Panc1 (cell line): ENCODE measurements around the gene ARID4B.

Source experiments
- CTCF ChIP-seq: fragments of 450-650 bp; IDR thresholded peaks from 2 replicates; pipeline ENCODE4 v1.5.1; 2017; ENCODE audit warnings: mild to moderate bottlenecking
- POLR2AphosphoS5 ChIP-seq: IDR thresholded peaks from 2 replicates; pipeline ENCODE4 v1.6.1; 2012; ENCODE audit warnings: mild to moderate bottlenecking, low read depth, low read length, moderate library complexity
- REST ChIP-seq, 2 experiments: IDR thresholded peaks; 2 replicates each; pipeline ENCODE4 v1.6.1; 2011 to 2012; ENCODE audit warnings: low read depth in 2 of 2, control low read depth in 1 of 2, low read length in 1 of 2, mild to moderate bottlenecking in 1 of 2, moderate library complexity in 1 of 2; ENCODE audit not compliant: insufficient read depth in 1 of 2
- TCF7L2 ChIP-seq: IDR thresholded peaks from 2 replicates; pipeline ENCODE4 v1.6.1; 2011; ENCODE audit warnings: mild to moderate bottlenecking, low read depth, low read length, inconsistent platforms

DNA sequence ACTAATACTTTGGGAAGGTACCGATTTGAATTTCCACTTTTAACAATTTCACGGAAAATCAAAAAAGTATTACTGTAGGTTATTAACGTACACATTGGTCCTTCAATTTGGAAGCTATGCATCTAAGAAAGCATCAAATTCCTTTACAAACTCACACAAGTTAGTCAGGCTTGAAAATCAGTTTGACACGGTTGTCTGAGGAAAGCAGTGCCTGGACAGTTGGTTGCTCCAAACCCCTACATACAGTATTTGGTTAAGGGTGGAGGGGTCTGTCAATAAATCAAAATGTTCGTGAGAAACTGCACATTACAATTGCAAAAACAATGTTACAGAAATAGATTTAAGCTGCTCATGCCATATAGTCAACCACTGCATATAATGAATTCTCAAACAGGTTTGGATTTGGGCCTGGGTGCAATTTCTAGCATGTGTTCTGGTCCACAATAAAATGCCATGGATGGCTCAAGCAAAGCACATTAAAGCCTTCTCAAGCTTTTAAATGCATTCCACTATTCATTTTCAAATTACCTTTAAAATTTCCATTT is 147.0 kb downstream of the ARID4B start:
- no peak for TF ChIP-seq CTCF
- no peak for TF ChIP-seq TCF7L2
- no peak for TF ChIP-seq POLR2AphosphoS5
- TF ChIP-seq REST (IDR thresholded peaks at IDR 0.05; ENCODE audit: insufficient read depth in 1 of 2, low read depth in 2 of 2, low read length in 1 of 2) = no peak
